Measurements from ENCODE around the gene FKBP1C.
"Not testable (repeated sequence)": the region's sequence is repeated elsewhere in the genome, so short reads cannot be mapped to it uniquely, and the experiment has no call there.

Gene FKBP1C

GRCh38 chr6:63211343-63211742 lies at the start of gene FKBP1C:
TSS of gene FKBP1C (plus strand) at chr6:63211469.
- not testable (repeated sequence) for DNase-seq

GRCh38 chr6:63164047-63164803 lies 47.0 kb upstream of the FKBP1C start:
- DNase-seq, result not testable (repeated sequence)

- no peak for DNase-seq
These were observed 37.1 kb upstream of the FKBP1C start for GRCh38 chr6:63174173-63174572.

GRCh38 chr6:63176181-63176580 lies 35.1 kb upstream of the FKBP1C start:
- no peak for DNase-seq

GRCh38 chr6:63180367-63180766 lies 30.9 kb upstream of the FKBP1C start:
- no peak for DNase-seq

GRCh38 chr6:63186970-63187369 lies 24.3 kb upstream of the FKBP1C start:
- no peak for DNase-seq

- no peak for DNase-seq
These were observed 22.4 kb upstream of the FKBP1C start for GRCh38 chr6:63188828-63189227.

GRCh38 chr6:63193324-63193723 lies 17.9 kb upstream of the FKBP1C start:
- no peak for DNase-seq

- no peak for DNase-seq
These were observed 13.5 kb upstream of the FKBP1C start for GRCh38 chr6:63197741-63198140.

- DNase-seq, result no peak
These were observed 2.1 kb downstream of the FKBP1C start for GRCh38 chr6:63213325-63213724.

- DNase-seq, result no peak
These were observed 3.5 kb downstream of the FKBP1C start for GRCh38 chr6:63214816-63215215.

- no peak for DNase-seq
These were observed 12.9 kb downstream of the FKBP1C start for GRCh38 chr6:63224179-63224578.

- not testable (repeated sequence) for DNase-seq
These were observed 14.7 kb downstream of the FKBP1C start for GRCh38 chr6:63225987-63226386.

- not testable (repeated sequence) for DNase-seq
These were observed 16.9 kb downstream of the FKBP1C start for GRCh38 chr6:63227928-63228894.

- not testable (repeated sequence) for DNase-seq
These were observed 18.8 kb downstream of the FKBP1C start for GRCh38 chr6:63230027-63230426.

- not testable (repeated sequence) for DNase-seq
These were observed 19.2 kb downstream of the FKBP1C start for GRCh38 chr6:63230511-63230910.

GRCh38 chr6:63236398-63236817 lies 25.1 kb downstream of the FKBP1C start:
- no peak for DNase-seq

- no peak for DNase-seq
These were observed 34.2 kb downstream of the FKBP1C start for GRCh38 chr6:63245420-63245819.

- no peak for DNase-seq
These were observed 34.6 kb downstream of the FKBP1C start for GRCh38 chr6:63245909-63246308.

- DNase-seq, result no peak
These were observed 35.3 kb downstream of the FKBP1C start for GRCh38 chr6:63246581-63246980.

GRCh38 chr6:63249875-63250482 lies 38.7 kb downstream of the FKBP1C start:
- DNase-seq, result no peak

- DNase-seq, result no peak
These were observed 47.9 kb downstream of the FKBP1C start for GRCh38 chr6:63259153-63259552.

- DNase-seq, result no peak
These were observed 50.6 kb downstream of the FKBP1C start for GRCh38 chr6:63261820-63262219.
